HG02973 (cell line): ENCODE measurements around the gene ENPP7.

Experiments used
- ATAC-seq: cut with Tn5 transposase; IDR thresholded peaks from one replicate; pipeline ENCODE4 v1.9.1; 2021; ENCODE audit warnings: moderate library complexity; ENCODE audit not compliant: unreplicated experiment

The ENPP7 gene

DNA sequence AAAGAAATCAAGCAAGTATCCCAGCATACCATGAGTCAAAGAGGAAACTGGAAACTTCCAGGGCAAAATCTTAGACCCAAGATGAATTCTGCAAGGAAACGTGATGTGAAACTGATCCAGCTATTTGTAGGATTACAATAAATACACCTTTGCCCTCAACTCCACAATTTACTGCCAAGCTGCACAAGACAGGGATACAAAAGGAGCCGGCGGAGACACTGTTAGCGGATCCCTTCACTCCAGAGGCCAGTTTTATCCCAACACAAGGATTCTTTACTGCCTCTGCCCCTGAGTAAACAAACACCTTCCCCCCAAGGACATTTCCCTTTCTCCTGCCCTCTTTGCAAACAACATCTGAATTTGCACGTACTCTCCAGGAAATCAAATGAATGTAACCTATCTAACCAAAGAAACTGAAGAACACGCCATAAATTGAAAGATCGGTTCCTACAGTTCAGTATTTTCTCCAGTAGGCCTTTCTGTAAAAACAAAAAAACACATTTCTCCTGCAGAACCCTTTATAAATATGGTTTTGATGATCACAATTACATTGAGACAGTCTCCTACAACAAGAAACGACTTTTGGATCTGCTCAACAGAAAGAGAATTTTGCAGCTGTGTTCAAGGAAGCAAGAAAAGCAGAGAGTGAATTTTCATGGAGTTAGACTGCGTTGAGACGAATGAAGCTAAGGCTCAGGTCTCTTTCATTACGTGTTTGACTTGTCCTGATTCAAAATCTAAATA, 45.8 kb downstream of the ENPP7 start:
- no peak for ATAC-seq

DNA sequence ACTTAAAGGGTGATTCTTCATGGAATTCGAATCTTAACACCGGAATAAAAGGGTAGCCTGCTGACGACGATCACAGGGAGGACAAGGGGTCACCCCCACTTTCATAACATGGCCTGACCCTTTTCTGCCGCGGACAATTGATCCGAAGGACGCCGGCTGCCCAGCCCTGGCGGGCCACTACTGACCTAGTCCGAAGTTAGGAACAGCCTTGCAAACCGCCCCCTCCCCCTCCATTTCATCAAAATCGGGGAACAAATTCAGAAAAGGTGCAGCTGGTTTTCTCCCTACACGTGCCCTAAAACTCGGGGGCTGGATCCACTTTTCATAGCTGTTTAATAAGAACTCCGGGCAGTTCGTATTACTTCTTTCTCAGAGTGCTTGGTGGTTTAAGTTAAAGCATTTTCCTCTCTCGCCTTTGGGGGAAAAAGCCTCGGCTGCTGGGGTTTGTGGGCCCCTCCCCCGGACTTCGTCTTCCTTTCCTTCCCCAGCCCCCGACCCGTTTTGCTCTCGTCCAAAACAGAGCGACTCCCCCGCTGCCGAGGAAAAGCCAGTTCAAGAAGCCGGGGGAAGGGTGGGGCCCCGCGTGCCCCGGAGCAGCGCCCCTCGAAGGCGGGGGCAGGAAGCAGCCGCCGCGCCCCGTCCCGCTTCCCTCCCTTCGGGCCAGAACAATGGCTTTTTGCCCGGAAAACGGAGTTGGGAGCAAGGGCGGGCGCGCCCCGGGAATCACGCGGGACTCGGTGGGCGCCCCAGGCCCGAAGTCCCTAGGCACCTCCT, 46.6 kb downstream of the ENPP7 start:
- no peak for ATAC-seq

DNA sequence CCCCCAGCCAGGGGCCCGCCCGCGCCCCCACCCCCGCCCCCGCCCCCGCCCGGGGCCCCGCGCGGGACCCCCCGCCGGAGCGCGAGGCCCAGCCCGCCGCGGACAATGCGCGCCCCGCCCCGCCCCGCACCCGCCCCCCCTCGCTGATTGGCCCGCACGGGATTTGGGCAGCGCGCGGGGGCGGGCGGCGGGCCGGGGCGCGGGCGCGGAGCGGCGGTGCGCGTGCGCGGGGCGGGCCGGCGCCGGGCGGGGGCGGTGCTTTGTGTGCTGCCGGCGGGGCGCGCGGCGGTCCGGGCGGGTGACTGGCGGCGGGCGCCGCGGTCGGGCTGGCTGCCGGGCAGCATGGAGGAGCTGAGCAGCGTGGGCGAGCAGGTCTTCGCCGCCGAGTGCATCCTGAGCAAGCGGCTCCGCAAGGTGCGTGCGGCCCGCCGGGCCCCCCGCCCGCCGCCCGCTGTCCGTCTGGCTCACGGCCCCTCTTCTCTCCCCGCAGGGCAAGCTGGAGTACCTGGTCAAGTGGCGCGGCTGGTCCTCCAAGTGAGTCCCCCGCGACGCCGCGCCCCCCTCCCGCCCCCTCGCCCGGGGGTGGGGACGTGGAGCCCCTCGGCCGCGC, 47.3 kb downstream of the ENPP7 start, which contains the start of gene CBX2:
TSS of gene CBX2 (plus strand) at position 255 of the 610 bp plus-strand sequence. CDS start at position 343, 88 bp downstream.
- peak; percentile 57 for ATAC-seq

DNA sequence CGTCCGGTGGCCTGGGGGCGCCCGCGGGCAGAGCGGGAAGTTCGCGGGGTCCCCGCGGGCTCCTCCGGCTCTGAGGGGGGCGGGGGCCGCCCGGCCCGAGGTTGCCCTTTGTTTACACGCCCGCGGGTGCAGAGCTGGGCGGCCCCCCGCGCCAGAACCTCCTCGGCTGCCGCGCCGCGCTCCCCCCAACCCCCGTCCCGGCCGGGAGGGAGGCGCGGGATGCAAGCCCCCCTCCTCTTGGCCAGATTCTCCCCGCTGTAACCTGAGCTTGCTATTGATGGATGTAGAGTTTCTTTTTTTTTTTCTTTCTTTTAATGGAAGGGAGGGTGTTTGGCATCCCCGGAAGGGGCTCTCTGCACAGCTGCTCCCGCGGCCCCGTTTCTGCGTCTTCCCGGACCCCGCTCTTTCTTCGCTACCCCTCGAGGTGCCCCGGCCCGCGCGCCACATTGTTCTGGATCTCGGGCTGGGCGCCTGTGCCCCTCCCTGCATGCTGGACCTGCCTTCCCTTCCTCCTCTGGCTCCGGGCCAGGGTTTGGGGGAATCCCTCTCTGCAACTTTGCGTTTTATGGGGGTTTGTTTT, 47.9 kb downstream of the ENPP7 start:
- no peak for ATAC-seq

DNA sequence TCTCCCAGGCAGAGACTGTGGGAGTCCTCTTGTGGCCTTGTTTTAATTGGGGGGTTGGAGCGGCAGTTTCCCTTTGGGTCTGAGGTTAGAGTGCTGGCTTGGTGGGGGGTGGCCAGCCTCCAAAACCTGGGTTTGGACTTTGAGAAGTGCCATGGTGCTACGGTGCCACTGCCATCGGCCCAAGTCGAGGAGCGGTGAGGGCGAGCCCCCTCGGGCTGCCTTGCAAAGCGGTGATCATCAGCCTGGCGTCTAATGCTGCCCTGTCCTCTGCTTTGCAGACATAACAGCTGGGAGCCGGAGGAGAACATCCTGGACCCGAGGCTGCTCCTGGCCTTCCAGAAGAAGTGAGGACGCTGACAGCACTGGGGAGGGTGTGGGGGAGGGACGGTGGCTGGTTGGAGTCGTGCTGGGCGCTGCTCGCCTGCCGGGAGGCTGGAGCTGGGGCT, 48.4 kb downstream of the ENPP7 start:
- no peak for ATAC-seq

DNA sequence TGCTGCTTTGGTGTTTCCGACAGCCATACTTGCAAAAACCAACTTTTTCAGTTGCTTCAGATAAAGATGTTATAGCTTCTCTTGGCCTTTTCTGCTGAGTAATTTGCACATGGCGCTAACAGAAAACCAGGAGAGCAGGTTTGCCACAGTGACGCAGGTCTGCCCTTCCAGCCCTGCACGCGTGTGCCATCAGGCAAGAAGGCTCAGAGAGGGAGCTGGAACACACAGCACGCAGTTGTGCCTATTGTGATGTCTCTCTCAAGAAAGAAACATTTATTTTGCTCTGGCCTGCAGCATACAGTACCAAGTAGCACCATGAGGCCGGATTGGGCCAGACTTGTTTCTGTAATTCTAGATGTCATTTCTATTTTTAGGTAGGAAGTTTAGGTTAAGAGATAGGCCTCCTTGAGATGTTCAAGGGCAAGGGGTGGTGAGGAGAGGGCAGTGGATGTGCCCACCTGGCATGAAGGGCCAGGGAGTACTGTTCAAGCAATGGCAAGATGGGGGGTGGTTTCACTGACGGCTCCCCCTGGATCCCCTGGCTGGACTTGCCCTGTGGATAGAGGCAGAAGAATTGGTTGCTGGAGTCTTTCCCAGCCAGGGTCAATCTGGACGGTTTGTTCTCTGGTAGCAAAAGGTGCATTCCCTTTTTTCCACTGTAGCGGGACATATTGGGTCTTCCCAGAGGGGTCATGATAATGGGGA, 49.1 kb downstream of the ENPP7 start:
- ATAC-seq: no peak

DNA sequence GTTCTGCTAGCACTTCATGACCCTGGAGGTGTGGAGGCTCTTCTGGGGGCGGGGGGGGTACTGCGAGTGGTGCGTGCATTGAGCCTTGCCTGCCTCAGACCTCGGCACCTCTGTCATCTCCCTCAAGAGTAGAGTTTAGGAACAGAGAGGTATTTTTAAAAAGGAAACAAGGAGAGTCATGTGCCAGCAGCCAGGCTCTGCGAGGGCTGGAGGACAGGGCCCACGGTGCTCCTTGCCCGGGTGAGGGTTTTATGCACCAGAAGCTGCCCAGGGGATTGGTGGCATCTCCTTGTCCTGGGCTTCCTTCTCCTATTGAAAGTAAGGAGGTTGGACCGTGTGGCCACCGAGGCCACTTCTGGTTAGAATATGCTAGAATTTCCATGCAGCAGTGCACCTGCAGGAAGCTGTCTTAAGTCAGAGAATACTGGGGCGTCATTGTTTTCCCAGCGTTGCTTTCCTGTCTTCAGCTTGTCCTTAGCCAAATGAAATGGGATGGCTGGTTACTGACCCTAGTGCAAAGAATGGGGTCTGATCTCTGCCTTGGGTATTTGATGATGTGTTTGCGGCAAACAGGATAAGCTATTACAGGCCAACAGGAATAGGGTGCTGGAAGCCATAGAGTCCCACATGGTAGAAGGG, 50.4 kb downstream of the ENPP7 start:
- no peak for ATAC-seq

DNA sequence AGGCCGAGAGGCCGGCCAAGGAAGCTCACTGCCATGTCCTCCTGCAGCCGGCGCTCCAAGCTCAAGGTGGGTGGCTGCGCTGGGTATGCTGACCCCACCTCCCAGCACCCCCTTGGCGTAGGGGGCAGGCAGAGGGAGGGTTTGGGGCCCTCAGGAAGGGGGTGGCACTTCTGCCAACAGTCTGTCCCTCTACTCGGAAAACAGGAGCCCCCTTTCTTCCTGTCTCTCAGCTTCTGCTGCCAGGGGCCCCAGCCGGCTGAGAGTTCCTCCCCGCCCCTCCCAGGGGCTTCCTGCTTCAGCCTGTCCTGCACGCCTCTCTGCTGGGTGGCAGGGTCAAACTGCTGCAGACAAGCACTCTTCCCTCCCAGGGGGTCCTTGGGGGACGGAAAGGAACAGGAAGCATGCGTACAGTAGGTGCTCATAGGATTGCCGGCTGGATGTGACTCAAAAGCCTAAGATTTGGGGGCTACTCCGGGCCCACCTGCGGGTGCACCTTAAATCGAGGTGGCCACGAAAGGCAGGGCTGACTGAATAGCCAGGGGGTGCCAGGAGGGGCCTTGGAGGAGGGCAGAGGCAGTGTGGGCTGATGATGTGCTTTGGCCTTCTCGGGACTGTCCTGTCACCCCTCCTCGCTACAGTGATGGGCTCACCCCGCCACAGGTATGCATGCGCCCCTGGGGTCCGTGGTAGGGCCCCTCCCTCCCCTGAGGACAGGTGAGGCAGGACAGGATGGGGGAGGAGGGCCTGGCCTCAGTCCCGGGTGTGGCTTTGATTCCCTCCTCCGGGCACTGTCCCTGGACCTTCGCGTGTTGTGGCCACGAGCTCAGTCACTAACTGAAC, 51.2 kb downstream of the ENPP7 start:
- no peak for ATAC-seq

DNA sequence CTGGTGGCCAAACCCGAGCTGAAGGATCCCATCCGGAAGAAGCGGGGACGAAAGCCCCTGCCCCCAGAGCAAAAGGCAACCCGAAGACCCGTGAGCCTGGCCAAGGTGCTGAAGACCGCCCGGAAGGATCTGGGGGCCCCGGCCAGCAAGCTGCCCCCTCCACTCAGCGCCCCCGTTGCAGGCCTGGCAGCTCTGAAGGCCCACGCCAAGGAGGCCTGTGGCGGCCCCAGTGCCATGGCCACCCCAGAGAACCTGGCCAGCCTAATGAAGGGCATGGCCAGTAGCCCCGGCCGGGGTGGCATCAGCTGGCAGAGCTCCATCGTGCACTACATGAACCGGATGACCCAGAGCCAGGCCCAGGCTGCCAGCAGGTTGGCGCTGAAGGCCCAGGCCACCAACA, 53.1 kb downstream of the ENPP7 start:
- ATAC-seq: no peak

DNA sequence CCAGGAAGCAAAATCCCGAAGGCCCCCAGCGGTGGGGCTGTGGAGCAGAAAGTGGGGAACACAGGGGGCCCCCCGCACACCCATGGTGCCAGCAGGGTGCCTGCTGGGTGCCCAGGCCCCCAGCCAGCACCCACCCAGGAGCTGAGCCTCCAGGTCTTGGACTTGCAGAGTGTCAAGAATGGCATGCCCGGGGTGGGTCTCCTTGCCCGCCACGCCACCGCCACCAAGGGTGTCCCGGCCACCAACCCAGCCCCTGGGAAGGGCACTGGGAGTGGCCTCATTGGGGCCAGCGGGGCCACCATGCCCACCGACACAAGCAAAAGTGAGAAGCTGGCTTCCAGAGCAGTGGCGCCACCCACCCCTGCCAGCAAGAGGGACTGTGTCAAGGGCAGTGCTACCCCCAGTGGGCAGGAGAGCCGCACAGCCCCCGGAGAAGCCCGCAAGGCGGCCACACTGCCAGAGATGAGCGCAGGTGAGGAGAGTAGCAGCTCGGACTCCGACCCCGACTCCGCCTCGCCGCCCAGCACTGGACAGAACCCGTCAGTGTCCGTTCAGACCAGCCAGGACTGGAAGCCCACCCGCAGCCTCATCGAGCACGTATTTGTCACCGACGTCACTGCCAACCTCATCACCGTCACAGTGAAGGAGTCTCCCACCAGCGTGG, 53.7 kb downstream of the ENPP7 start:
- no peak for ATAC-seq

DNA sequence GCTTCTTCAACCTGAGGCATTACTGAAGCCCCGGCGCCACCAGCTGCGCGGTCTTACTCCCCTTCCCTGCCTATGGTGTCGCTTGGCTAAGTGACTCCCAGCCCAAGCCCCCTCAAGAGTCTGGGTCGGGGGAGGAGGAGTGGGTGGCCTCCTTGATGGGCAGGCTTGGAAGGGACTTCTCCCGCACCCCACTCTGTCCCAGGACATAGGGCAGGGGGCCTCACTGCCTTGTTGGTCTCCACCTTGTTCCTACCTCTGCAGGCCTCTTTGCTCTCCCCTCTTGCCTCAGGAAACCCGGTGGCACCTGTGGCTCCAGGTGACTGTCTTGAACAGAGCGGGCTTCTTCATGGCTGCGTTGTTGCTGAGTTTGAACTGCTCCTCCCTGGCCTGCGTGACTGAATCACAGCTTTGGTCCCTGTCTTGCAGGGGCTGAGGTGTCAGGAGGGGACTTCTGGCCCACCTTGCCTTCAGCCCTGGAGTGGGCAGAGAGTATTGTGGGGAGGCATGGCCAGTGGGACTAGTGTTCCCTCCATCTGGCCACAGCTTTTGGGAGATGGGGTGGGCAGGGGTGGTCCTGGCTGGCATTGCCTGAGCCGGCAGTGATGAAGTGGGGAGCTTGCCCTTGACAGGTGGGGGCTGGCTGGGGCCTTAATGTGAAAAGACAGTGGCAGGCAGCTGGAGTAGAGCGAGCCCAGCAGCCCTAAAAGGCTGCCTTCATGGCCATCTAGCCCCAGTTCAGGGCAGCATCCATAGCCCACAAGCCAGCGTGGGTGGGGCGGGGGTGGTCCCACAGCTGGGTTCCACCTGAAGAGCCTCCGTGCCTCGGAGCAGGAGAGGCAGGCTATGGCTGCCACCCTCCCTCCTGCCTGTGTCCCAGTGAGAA, 54.5 kb downstream of the ENPP7 start:
- ATAC-seq: no peak

DNA sequence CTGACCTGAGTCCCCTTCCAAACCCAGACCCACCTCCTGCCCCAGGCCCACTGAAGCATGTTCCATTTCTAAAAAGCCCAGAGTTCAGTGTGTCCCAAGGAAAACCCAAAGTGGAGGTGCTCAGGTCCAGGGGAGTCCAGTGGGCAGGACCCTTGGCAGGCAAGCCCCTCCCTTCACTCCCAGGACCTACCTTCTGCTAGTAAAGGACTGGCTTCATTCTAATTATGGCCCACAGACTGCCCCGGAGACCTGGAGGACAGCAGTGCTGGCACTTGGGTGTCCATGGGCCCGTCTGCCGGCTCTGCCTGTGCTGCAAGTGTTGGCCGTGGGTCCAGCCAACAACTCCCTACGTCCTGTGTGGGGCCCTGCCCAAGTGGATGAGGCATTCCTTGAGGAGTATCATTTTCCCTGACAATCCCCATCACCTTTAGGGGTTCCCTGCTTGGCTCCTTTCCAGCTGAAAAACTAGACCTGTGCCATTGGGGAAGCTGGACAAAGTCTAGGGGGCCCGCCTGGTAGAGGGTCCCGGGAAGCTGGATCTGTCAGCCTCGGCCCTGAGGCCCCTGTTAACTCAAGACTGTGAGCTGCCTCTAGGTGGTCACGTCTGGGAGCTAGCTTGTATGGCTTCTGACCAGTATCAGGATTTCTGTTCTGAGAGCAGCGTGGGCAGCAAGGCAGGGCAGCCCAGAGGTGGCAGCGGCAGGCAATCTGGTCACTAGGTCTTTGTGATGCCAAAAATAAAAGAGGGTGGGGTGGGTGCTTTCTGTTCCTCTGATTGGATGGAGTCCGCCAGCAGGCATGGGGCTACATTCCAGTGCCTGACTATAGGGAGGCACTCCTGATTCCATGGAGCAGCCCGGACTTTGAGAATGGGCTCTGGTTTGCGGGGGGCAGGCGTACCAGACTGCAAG, 55.4 kb downstream of the ENPP7 start:
- ATAC-seq: no peak

DNA sequence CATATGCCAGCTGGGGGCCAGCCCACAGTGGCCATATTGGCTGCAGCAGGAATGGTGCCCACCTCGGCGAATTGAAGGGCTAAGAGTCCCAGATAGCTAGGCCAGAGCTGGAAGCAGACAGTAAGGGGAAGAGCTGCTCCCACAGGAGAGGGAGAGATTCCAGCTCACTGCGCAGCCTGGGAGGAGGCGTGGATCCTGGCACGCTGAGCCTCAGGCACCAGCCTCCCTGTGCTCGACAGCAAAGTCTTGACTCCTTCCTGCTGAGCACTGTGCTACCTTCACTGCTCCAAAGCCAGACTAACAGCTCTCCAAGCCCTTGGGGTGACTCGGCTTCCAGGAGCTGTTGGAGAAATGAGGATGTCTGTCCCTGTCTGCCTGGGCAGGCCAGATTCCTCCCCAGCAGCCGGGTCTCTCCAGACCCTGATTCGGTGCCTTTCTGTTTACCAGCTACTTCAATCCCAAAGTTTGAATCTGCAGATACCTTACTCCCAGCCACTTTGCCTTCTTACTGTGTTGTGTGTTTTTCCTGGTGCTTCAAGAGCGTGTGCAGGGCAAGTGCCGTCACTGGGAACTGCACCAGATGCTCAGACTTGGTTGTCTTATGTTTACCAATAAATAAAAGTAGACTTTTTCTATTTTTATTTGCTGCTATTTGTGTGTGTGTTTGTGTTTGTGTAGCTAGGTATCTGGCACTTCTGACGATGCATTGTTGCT, 56.3 kb downstream of the ENPP7 start:
- ATAC-seq: no peak

DNA sequence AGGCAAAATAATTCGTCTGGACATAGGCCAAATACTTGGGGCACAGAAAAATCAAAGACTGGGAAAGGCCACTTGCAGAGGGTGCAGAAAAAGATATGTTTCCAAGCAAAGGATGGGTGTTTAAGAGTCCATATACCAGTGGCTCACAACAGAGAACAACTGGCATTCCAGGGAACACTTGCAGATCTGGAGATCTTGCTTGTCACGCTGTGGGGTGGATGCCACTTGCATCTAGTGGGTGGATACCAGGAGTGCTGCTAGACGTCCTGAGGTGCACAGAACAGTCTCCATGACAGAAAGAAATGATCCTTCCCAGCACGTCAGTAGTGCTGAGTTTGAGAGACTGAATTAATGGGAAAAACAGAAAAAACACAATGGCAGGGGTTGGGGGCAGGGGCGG, 57.7 kb downstream of the ENPP7 start:
- ATAC-seq: no peak

DNA sequence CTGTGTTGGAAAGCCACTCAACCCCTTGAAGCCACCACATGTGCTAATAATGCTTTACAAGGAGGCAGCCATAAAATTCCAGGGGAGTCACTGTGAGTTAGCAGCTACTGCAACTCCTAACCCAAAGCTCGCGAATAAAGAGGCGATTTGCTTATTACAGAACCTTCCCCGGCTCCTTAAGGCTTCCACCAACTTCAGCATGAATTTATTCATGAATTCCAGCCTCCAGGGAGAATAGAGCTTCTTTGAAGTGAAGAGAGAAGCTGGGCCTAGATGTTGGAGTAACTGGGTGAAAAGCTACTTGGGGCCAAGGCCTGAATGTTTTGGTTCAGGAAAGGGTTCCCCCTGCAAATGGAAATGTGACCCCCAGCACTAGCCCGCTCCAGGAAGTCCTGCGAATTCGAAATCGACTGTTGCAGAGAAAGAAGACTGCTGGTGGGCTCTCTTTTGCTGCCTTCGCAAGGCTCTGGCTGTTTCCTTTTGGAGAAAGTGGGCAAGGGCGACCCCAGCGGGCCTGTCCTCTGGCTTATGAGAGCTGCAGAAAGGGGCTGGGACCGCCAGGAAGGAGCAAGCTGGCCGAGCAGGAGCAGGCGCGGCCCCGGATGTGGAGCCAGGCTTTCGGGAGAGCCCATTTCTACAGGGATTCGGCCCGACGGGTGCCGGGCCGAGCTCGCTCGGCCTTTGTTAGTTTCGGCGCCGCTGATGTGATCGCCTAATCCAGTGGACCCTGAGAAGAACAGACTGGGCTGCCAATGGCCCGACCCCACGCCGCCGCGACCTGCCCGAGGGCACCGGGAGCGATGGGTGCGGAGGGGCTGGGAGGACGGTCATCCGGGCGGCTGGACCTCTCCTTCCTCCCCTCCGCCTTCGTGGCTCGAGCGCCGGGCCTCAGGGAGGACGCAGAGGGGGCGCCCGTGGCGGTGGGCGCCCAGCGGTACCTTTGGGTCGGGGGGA, 58.5 kb downstream of the ENPP7 start:
- no peak for ATAC-seq
